BLaER1 (cell line): Measurements from ENCODE around the gene CSNK2A2.

ENCODE experiments used
- H3K27ac ChIP-seq: shearing (Covaris generic); formaldehyde crosslinking; 2 replicates; pipeline ENCODE4 v1.8.1; 2022
- H3K27me3 ChIP-seq: shearing (Covaris generic); formaldehyde crosslinking; 2 replicates; pipeline ENCODE4 v1.8.1; 2022
- H3K36me3 ChIP-seq: shearing (Covaris generic); formaldehyde crosslinking; 2 replicates; pipeline ENCODE4 v1.8.1; 2022
- H3K4me1 ChIP-seq: shearing (Covaris generic); formaldehyde crosslinking; 2 replicates; pipeline ENCODE4 v1.8.1; 2022
- H3K4me2 ChIP-seq: shearing (Covaris generic); formaldehyde crosslinking; 2 replicates; pipeline ENCODE4 v1.8.1; 2022
- H3K4me3 ChIP-seq: shearing (Covaris generic); formaldehyde crosslinking; 2 replicates; pipeline ENCODE4 v1.8.1; 2022
- H3K9ac ChIP-seq: shearing (Covaris generic); formaldehyde crosslinking; 2 replicates; pipeline ENCODE4 v1.8.1; 2022
- H3K9me3 ChIP-seq: shearing (Covaris generic); formaldehyde crosslinking; 2 replicates; pipeline ENCODE4 v1.8.1; 2022
- H4K20me1 ChIP-seq: shearing (Covaris generic); formaldehyde crosslinking; 2 replicates; pipeline ENCODE4 v1.8.1; 2022
- Cebpa-rat ChIP-seq: shearing (Covaris generic); IDR thresholded peaks from 2 replicates; pipeline ENCODE4 v1.8.1; 2022

The CSNK2A2 gene

DNA sequence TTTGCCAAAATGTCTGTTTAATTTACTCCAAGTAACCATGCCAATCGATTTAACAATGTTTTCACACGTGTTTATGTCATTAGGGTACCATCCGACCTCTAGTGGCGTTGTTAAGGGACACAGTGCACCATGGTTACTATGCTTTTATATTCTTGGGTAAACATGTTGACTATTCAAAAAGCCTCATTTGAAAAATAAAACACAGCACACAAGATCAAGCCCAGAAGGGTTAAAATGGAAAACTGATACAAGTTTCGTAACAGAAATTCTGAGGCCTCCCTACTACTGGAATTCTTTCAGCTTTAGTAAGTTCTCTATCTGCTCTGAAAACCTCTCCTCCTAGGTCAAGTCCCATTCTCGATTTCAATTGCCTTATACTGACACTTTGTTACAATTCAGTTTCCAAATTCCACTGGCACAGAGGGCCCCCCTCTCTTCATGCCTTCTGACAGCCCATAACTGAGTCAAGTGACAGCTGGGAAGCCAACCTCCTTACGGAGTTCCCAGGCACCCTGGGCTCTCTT is 70.8 kb downstream of the CSNK2A2 start:
- Histone ChIP-seq H3K4me2 (peak overlapping the region; percentile 99), H3K27ac (no peak overlapping the region), H4K20me1 (peaks cover 65% of the 10 kb centered on the region), H3K9me3 (no peaks in the 10 kb centered on the region), H3K36me3 (0 out of 2 replicates have a peak, but pooled peaks cover 10% of the 10 kb centered on the region), H3K4me3 (peak overlapping the region; percentile 94), H3K9ac (peak overlapping the region; percentile 94; the same call in 1 of the 2 replicates), H3K4me1 (peaks cover 53% of the 10 kb centered on the region), H3K27me3 (no peaks in the 10 kb centered on the region)
- TF ChIP-seq Cebpa-rat = no peak

GRCh38 chr16:58126451-58126961 is 71.4 kb downstream of the CSNK2A2 start:
- Histone ChIP-seq H3K27ac (no peak overlapping the region), H3K4me1 (peaks cover 59% of the 10 kb centered on the region), H3K9me3 (no peaks in the 10 kb centered on the region), H3K9ac (peak overlapping the region; percentile 94; the same call in 1 of the 2 replicates), H3K4me2 (peak overlapping the region; percentile 99), H3K27me3 (no peaks in the 10 kb centered on the region), H4K20me1 (peaks cover 70% of the 10 kb centered on the region), H3K4me3 (peak overlapping the region; percentile 94; the same call in 1 of the 2 replicates), H3K36me3 (0 out of 2 replicates have a peak, but pooled peaks cover 10% of the 10 kb centered on the region)
- TF ChIP-seq Cebpa-rat = no peak

- H3K9ac ChIP-seq = no peak overlapping the region
- peaks cover 77% of the 10 kb centered on the region for H4K20me1 ChIP-seq
- no peak for TF ChIP-seq Cebpa-rat
- H3K27me3 ChIP-seq = no peaks in the 10 kb centered on the region
- peak overlapping the region; percentile 99 for H3K4me2 ChIP-seq
- H3K4me1 ChIP-seq = peaks cover 66% of the 10 kb centered on the region
- no peak overlapping the region for H3K27ac ChIP-seq
- no peaks in the 10 kb centered on the region for H3K9me3 ChIP-seq
- H3K4me3 ChIP-seq = no peak overlapping the region
- H3K36me3 ChIP-seq = 0 out of 2 replicates have a peak, but pooled peaks cover 10% of the 10 kb centered on the region
Observed at GRCh38 chr16:58125781-58126335, 72.0 kb downstream of the CSNK2A2 start.

GRCh38 chr16:58125041-58125440 is 72.9 kb downstream of the CSNK2A2 start:
- Histone ChIP-seq H3K9me3 (no peaks in the 10 kb centered on the region), H3K36me3 (0 out of 2 replicates have a peak, but pooled peaks cover 10% of the 10 kb centered on the region), H3K4me2 (peak overlapping the region; percentile 99; the same call in 1 of the 2 replicates), H3K4me3 (no peak overlapping the region), H3K9ac (no peak overlapping the region), H3K27me3 (no peaks in the 10 kb centered on the region), H3K27ac (no peak overlapping the region), H3K4me1 (peaks cover 72% of the 10 kb centered on the region), H4K20me1 (peaks cover 85% of the 10 kb centered on the region)
- TF ChIP-seq Cebpa-rat = no peak

DNA sequence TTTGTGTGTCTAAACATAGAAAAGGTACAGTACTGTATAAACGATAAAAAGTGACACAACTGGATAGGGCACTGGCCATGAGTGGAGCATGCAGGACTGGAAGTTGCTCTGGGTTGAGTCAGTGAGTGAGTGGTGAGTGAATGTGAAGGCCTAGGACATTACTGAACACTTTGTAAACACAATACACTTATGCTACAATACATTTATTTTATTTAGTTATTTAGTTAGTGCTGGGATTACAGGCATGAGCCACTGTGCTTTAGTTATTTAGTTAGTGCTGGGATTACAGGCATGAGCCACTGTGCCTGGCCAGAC is 73.3 kb downstream of the CSNK2A2 start:
- Histone ChIP-seq H3K4me2 (peak overlapping the region; percentile 20; the same call in 1 of the 2 replicates), H3K27me3 (no peaks in the 10 kb centered on the region), H3K4me1 (peaks cover 68% of the 10 kb centered on the region), H3K27ac (no peak overlapping the region), H3K9ac (no peak overlapping the region), H3K36me3 (0 out of 2 replicates have a peak, but pooled peaks cover 10% of the 10 kb centered on the region), H4K20me1 (peaks cover 90% of the 10 kb centered on the region), H3K4me3 (no peak overlapping the region), H3K9me3 (no peaks in the 10 kb centered on the region)
- no peak for TF ChIP-seq Cebpa-rat

DNA sequence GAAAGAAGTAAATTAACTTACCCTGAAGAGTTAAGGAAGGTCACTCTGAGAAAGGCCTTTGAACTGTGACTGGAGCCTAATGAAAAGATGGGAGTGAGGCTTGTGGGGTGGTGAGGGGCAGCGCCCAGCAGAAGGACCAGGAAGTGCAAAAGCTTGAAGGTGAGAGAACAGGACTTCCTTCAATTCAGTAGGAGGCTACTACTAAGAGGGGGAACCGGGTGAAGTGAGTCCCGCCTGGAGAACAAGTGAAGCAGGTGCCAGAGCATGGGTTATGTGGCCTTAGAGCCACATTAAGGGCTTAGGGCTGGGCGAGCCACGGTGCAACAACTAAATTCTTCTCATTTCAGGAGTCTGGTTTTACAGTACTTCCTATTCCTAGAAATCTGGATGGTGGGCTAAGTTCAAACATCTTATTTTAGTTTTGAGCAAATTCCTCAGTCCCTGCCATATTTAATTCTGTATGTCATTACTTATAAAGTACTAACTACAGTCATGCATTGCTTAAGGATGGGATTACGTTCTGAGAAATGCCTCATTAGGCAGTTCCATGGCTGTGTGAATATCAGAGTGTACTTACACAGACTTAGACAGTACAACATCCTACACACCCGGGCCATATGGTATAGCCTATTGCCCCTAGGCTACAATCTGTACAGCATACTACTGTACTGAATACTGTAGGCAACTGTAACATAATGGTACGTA is 73.9 kb downstream of the CSNK2A2 start:
- Histone ChIP-seq H3K27me3 (no peaks in the 10 kb centered on the region), H4K20me1 (peaks cover 95% of the 10 kb centered on the region), H3K4me2 (peak overlapping the region; percentile 20; the same call in 1 of the 2 replicates), H3K4me1 (peaks cover 68% of the 10 kb centered on the region), H3K4me3 (no peak overlapping the region), H3K36me3 (0 out of 2 replicates have a peak, but pooled peaks cover 10% of the 10 kb centered on the region), H3K9me3 (no peaks in the 10 kb centered on the region), H3K27ac (no peak overlapping the region), H3K9ac (no peak overlapping the region)
- TF ChIP-seq Cebpa-rat = no peak

DNA sequence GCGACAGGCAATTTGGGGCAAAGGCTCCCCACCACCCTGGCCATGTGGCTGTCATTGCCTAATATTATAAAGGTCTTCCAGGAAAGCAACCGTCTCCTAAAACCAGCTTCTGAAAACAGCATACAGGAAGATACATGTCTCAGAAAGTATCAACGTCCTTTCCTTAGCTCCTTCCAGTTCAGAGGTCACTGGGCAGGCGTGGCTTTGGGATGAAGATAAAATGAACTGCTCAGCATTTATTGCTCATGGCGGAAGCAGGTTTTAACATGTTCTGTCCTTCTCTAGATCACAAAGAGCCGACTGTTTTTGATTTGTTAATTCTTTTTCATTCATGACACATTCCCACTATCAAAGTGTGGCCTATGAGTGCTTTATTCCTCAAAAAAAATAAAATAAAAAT is 76.8 kb downstream of the CSNK2A2 start:
- Histone ChIP-seq H3K4me1 (peaks cover 54% of the 10 kb centered on the region), H3K27ac (no peak overlapping the region), H3K4me2 (peak overlapping the region; percentile 69), H4K20me1 (peaks cover 99% of the 10 kb centered on the region), H3K36me3 (peaks cover 26% of the 10 kb centered on the region), H3K9ac (no peak overlapping the region), H3K4me3 (no peak overlapping the region), H3K9me3 (no peaks in the 10 kb centered on the region), H3K27me3 (no peaks in the 10 kb centered on the region)
- no peak for TF ChIP-seq Cebpa-rat

DNA sequence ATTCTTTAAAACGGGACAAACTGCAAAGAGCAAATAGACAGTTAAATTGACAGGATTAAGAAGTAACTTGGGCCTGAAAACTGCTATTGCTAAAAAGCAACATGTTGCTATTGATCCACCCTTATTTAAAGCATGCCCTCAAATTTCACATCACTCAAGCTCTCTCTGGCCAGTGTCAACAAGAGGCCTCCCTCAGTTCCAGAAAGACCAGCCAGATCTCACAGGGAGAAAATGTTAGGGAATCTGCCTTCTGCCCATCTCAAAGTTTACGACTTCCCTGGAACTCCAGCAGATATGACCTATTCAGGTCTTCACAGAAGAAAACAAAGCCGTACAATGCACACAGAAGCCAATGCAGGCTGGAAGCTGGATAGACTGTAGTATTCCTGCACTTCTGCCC is 77.7 kb downstream of the CSNK2A2 start:
- H3K27me3 ChIP-seq = no peaks in the 10 kb centered on the region
- H3K9me3 ChIP-seq = no peaks in the 10 kb centered on the region
- no peak overlapping the region for H3K9ac ChIP-seq
- TF ChIP-seq Cebpa-rat = no peak
- no peak overlapping the region for H3K4me3 ChIP-seq
- H3K27ac ChIP-seq = no peak overlapping the region
- peaks cover 99% of the 10 kb centered on the region for H4K20me1 ChIP-seq
- peaks cover 45% of the 10 kb centered on the region for H3K4me1 ChIP-seq
- peaks cover 32% of the 10 kb centered on the region for H3K36me3 ChIP-seq
- H3K4me2 ChIP-seq = peak overlapping the region; percentile 69

DNA sequence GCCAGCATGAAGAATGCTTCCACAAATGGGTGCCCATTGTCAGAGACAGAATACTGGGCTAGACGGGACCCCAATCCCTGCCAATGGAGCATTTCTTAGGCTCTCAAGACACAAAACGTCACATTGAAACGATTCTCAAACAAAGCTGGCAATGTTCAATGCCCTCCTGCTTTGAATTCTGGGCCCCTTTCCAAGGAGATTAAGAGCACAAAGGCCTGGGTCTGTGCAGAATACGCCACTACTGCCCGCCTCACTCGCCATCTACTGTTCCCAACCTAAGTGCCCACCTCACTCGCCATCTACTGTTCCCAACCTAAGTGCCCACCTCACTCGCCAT is 78.4 kb downstream of the CSNK2A2 start:
- no peak for TF ChIP-seq Cebpa-rat
- Histone ChIP-seq H3K36me3 (peaks cover 37% of the 10 kb centered on the region), H3K4me2 (no peak overlapping the region), H3K9ac (no peak overlapping the region), H3K4me1 (peaks cover 41% of the 10 kb centered on the region), H3K9me3 (no peaks in the 10 kb centered on the region), H3K27ac (no peak overlapping the region), H3K4me3 (no peak overlapping the region), H3K27me3 (no peaks in the 10 kb centered on the region), H4K20me1 (peaks cover 99% of the 10 kb centered on the region)

- peaks cover 99% of the 10 kb centered on the region for H4K20me1 ChIP-seq
- no peak for TF ChIP-seq Cebpa-rat
- no peak overlapping the region for H3K4me3 ChIP-seq
Observed at GRCh38 chr16:58118801-58119508, 79.0 kb downstream of the CSNK2A2 start.

More at GRCh38 chr16:58118801-58119508, 79.0 kb downstream of the CSNK2A2 start:
- Histone ChIP-seq H3K9ac (no peak overlapping the region), H3K9me3 (no peaks in the 10 kb centered on the region), H3K27me3 (no peaks in the 10 kb centered on the region), H3K4me2 (no peak overlapping the region), H3K4me1 (peaks cover 36% of the 10 kb centered on the region), H3K27ac (no peak overlapping the region), H3K36me3 (peaks cover 41% of the 10 kb centered on the region)
